ENCODE measurements around the gene BMPER.

DNA sequence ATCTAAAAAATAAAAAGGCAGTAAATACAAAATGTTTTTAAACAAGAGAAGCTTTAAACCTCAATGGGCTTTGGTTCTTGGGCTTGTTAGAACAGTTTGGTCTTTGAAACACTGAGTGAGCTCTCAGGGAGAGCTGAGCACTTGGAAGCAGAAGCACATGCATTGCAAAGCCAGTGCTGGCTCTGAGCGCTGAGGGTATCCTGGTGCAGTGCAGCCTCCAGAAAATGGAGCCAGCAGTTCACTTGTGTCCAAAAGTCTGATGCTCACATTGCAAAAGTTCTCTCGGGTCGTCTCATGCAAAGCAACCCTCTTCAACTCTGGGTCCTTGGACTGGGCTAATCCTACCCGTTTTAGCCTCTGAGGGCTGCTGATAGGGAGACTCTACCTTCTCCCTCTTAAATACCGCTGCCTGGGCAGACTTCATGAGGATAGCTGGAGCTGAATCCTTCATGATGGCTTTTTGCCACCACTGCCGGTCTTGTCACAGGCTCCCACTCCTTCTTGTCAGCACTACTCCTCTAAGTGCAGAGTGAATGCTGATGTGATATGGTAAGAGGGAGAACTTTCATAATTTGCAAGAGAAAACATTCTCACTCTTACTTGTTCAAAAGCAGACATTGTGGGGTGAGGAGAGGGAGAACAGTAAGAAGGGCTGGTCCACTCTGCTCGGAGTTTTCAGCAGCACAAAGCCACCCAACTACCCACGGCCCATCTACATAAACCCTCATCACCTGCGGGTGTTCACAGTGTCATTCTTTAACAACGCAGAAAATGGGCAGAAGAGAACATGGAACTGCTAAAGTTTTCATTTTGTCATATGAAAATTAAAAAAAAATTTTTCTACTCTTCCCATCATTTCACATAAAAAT lies 42.2 kb upstream of the BMPER start:
- TF ChIP-seq CTCF (conservative IDR thresholded peaks at IDR 0.05) (no peak), EZH2 (IDR thresholded peaks at IDR 0.05; ENCODE audit: low read depth) (no peak)
